NCI-H128 (cell line): ENCODE results near the gene LBX2.
"Not testable (repeated sequence)": the region's sequence is repeated elsewhere in the genome, so short reads cannot be mapped to it uniquely, and the experiment has no call there.

ENCODE experiments used
- DNase-seq: peaks from one replicate; lab custom pipeline; 2025; ENCODE audit not compliant: unreplicated experiment; lab: John Stamatoyannopoulos, UW

The LBX2 gene

DNA sequence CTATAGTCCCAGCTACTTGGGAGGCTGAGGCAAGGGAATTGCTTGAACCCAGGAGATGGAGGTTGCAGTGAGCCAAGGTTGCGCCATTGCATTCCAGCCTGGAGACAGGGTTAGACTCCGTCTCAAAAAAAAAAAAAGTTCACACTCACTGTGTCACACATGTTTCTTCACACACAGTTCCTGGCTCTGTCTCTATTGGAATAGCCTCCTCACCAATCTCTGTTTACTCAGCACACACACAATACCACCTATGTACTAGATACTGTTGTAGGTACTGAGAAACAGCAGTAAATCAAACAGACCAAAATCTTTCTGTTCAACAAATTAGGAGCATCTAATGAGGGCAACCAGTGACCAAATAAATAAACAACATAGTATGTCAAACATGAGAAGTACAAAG, 13.3 kb downstream of the LBX2 start:
- DNase-seq = no peak

DNA sequence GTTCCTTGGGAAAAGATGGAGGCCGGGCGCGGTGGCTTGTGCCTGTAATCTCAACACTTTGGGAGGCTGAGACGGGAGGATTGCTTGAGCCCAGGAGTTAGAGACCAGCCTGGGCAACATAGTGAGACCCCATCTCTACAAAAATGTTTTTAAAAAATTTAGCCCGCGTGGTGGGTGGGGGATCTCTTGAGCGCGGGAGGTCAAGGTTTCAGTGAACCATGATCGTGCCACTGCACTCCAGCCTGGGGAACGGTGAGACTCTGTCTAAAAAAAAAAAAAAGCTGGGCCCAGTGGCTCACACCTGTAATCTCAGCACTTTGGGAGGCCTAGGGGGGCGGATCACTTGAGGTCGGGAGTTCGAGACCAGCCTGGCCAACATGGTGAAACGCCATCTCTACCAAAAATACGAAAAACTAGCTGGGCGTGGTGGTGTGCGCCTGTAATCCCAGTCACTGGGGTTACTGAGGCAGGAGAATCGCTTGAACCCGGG, 15.7 kb downstream of the LBX2 start:
- not testable (repeated sequence) for DNase-seq

DNA sequence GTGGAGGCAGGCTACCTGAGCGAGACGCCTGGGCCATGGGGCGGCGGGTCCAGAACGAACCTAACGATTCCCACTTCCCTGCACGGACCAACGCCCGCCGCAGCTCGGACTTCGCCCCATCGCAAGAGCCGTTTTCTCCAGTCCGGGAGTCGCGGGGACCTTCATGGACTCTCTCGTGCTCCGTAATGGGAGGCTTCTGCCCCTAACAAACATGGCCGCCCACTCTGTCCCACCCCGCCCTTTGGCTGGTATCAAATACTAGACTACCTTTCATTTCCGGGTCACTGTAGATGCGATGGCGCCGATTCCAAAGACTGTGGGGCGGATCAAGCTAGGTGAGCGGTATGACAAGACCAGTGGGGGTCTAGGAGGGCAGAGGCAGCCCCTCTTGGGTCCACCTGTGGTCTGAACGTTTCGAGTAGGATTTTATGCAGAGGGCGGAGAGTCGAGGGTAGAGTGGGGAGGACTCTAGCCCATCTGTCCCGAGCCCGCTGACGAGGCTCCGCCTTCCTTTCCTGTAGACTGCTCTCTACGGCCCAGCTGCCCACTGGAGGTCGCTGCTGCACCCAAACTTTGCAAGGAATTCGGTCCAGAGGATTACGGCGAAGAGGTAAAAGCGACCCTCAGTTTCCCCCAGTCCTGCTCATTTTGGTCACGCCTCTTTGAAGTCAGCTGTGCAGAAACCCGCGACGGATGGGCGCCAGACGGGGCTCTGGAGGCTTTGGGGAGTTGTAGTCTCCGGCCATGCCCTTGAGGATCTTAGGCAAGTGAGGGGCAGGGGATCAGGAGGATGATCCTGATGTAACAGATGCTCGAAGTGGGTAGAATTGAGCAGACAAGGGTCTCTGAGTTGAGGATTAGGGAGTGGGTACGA, 16.4 kb downstream of the LBX2 start, which contains the start of the genes CCDC142 and TTC31:
TSS of gene CCDC142 (minus strand) at position 198 of the 874 bp plus-strand sequence. CDS start at position 37, 161 bp downstream.
TSS of gene TTC31 (plus strand) at position 281 of the 874 bp plus-strand sequence. CDS start at position 296, 15 bp downstream.
- DNase-seq = peak; percentile 88

DNA sequence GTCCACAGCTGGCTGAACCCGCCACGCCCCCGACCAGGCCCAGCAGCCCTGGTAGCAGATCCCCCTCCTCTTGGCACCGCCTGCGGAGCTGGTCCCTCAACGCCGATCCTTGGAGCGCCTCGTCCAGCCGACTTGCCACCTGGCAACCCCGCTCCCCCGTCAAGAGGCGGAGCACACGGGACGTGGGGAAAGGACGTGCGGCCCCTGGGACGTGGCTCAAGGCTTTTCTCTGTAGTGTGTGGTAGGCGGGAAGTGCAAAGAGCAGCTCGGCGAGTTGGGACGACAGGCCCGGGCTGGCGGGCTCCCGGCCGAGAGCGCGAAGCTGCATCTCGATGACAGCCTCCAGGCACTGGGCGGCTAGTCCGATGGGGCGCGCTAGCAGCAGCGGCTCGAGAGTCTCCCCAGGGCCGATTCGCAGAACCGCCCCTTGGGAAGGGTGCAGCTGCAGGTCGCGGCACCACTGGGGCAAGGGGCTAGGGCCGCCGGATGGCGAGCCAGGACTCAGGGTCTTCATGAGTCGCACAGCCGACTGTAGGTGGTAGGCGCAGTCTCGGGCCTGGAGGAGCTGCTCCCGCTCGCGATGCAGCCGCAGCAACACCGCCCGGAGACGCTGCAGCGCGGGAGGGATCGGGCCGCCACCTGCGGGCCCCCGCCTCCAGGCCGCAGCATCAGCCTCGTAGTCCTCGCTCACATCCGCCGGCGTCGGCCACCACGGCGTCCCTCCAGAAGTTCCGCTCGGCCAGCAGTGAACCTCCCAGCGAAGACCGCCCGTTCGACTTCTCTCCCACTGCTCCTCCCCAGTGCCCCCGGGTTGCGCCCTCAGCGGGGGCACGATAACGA, 17.2 kb downstream of the LBX2 start:
- peak; percentile 7 for DNase-seq

DNA sequence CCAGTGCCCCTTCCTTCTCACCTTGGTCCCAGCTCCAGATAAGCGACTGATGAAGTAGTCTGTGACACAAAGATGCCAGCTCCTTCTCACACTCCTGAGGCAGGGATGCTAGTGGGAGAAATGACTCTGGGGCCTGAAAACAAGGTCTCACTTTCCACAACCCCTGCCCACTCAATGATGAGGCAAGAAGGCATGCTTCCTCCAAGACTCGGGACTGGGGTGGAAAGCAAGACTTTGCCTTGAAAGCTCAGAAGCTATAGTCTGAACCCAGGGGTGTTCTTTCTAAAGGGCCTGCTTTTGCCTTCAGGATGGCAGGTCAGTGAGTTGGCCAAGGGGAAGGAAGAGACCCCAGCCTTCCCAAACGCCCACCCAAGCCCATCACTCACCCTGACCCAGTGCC, 18.0 kb downstream of the LBX2 start:
- DNase-seq = no peak

DNA sequence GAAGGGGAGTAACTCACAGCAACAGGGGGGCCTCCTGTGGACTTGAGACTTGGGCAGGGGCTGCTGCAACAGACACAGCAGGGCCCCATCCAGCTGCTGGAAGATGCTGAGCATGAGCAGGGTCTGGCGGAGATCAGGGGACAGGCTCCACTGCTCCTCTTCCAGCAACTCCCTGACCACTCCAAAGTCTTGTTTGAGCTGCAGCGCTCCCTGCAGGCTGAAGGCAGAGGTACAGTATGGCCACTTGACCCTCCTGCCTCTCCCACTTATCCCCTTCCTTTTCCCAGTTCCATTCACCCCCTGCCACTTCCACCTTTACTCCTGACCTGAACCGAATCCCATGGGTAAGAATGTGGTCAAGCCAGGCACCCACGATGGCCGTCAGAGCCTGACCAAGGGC, 24.5 kb downstream of the LBX2 start:
- DNase-seq = no peak

DNA sequence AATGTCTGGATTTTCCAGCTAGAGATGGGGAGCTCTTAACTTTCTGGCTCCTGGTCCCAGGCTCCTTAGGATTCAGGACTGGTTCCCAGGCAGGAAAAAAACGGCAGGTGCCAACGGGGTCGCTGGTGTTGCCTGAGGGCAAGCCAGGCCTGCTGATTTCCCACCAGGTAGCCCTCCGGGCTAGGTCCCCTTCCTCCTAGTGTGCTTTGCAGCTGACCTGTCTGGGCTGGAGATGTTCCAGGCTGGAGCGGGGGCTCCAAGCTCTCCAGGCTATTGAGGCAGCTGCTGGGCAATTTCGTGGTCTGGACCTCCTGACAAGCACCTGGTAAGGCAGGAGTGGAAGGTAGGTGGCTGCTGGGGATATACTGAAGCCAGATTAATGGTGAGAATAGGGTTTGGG, 24.9 kb downstream of the LBX2 start:
- no peak for DNase-seq

DNA sequence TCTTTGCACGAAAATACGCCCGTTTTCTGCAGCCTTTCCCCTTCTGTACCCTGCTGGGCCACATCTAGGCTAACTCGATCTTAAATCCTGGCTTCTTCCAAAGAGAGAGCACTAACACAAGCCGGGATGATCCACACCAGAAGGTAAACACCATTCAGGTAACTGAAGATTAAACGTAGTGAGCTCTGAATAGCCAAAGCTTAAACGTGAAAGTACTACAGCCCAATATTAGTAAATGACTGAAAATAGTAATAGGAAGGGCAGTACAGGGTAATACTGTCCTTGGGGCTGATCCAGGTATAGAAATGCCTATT, 26.5 kb downstream of the LBX2 start:
- no peak for DNase-seq

DNA sequence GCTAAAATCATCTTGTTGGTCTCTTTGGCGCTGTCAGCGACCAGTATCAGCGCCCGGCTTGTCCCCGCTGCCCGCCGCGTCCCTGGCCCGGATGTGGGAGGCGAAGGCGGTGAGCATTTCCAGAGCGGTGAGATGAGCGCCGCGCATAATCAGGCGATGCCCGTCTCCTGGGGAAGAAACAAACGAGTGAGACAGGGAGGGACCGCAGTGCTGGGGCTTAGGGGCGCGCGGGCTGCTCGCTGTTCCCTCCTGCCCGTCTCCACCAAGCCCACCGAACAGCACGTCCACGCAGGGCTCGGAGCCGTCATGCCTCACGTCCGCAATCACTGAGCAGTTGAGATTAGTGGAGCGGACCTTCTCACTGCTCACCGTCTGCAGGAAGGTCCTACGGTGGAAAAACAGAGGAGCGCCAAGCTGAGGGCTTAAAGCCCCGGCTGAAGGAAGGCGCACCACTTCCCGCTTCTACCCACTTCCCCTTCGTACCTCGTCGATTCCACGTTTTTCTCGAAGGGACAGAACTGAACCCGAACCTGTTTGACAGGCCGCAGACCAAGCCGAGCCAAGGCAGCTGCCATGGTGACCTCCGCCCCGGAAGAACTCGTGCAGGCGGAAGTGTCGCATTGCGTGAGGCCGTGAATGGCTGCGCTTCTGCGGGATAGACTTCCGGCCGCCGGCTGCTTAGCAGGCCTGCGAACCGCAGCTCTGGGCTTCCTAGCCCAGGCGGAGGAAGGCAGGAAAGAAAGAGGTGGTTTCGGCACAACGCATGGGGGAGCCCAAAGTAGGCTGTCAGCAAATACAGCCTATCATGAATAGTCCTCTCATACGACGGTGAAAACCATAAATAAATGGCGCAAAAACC, 27.1 kb downstream of the LBX2 start, which contains the start of gene MRPL53:
TSS of gene MRPL53 (minus strand) at position 595 of the 859 bp plus-strand sequence. CDS start at position 575, 20 bp downstream.
- peak; percentile 84 for DNase-seq

DNA sequence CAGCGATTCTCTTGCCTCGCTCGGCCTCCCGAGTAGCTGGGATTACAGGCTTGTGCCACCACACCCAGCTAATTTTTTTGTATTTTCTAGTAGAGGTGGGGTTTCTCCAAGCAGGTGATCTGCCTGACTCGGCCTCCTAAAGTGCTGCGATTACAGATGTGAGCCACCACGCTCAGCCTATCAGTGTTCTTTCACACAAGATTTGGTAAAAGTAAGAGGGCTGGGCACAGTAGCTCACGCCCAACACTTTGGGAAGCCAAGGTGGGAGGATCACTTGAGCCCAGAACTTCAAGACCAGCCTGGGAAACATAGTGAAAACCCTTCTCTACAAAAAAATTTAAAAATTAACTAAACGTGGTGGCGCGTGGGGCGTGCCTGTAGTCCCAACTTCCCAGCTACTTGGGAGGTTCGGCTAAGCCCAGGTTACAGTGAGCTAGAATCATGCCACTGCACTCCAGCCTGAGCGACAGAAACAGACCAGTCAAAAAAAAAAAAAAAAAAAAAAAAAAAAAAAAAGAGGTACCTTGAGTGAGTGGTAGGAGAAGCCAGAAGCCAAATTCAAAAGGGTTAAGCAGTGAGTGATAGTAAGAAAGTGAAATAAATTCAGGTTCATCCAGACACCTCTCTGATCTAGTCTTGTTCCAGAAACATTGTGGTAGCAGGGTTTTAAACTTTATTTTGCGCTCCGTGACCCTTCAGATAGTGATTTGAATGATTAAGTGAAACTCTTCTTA, 27.9 kb downstream of the LBX2 start:
- no peak for DNase-seq

DNA sequence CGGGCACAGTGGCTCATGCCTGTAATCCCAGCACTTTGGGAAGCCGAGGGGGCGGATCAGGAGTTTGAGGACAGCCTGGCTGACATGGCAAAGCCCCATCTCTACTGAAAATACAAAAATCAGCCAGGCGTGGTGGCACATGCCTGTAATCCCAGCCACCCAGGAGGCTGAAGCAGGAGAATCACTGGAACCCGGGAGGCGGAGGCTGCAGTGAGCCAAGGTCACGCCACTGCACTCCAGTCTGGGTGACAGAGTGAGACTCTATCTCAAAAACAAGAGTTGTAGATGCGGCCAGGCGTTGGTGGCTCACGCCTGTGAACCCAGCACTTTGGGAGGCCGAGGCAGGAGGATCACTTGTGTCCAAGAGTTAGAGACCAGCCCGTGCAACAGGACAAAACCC, 28.7 kb downstream of the LBX2 start:
- not testable (repeated sequence) for DNase-seq

DNA sequence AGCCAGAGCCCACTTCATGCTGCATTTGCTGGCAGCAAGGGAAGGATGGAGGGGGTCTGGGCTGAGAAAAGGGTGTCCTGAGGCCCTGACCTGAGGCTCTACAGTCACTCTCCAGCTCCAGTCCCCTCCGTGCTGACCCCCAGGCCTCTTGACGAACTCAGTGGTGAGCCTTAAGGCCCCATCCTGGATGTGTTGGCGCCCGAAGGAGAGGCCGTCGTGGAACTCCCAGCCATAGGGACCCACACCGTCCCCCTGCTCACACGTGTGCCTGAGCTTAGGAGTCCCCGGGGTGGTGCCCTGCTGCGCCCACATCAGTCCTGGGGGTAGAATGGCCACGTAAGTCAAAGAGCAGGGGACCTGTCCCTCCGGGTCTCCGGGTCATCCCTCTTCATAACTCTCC, 35.0 kb downstream of the LBX2 start:
- DNase-seq = no peak

DNA sequence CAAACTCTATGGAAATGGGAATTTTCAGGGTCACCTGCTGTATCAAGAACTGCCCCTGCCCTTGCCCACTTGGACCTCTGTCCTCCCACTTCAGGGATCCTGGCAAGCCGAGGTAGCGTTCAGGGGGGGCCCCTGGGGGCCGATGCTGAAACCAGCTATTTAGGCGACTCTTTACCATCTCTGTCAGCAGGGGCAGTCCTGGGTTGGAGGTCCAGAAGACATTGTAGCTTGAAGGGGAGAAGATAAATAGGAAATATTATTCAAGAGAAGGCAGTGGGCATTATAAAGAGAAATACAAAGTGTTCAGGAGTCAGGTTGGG, 36.7 kb downstream of the LBX2 start:
- no peak for DNase-seq

DNA sequence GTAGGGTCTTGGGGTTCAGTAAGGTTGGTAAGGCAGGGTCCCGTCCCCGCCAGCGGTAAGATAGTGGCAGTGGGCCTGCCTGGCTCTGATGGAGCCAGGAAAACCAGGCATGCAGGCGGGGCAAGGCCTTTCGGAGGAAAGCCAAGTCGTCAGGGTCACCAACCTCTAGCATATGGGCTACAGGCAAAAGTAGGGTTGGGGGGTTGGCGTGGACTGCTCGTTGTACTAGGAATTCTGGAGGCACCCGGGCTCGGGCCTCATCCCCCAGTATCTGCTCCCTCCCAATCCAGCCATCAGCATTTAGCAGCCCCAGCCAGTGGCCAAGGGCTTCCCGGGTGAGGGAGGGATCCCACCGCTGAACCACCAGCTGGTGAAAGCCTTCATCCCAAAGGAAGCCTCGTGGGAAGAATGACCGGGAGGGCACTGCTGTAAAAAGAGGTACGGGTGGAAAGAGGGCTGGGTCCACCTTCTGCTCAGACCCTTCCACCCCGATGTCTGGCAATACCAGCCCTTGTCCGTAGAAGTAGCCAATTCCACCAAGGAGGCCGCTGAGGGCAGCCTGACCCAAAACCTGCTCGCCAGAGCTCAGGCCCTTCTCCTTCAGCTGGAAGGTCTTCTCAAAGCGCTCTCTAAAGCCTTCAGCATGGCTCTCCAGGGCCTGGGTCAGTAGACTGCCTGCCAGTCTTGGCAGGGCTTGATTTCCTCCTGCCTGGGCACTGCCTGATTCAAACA, 37.2 kb downstream of the LBX2 start:
- DNase-seq = no peak

DNA sequence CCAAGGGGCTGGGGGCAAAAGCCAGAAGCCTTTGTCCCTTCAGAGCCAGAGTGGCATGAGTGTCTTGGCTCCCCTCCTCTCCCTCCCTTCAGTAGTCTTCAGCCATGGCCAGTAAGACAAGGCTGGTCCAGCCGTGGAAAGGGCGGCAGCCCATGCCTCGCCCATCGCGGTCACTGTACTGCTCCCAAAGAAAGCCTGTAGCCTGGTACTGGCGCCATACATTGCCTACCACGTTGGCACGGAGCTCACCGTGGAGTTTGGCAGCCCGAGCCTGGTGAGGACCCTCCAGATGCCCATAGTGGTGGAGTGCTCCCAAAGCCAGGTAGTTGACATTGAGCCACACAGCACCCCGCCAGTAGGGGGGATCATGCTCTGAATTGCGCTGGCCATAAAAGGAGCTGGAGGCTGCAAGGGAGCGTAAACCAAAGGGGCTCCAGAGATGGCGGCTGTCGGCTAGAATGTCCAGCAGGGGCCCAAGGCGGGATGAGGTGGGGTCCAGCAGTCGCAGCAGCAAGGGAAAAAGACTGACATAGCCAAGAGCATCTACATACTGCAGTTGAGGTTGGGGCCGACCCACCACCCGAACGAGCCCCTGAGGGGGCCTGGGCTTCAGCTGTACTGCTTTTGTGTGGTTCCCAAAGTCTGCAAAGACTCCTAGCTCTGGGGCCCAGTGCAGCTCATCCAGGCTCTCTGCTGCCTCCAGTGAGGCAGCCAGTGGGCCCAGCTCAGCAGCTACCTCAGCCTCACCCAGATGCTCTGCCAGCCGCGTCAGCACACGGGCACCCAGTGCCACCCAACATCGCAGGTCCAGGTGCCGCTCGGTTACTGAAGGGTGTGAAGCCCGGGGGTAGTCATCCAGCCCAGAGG, 38.0 kb downstream of the LBX2 start:
- DNase-seq = no peak

DNA sequence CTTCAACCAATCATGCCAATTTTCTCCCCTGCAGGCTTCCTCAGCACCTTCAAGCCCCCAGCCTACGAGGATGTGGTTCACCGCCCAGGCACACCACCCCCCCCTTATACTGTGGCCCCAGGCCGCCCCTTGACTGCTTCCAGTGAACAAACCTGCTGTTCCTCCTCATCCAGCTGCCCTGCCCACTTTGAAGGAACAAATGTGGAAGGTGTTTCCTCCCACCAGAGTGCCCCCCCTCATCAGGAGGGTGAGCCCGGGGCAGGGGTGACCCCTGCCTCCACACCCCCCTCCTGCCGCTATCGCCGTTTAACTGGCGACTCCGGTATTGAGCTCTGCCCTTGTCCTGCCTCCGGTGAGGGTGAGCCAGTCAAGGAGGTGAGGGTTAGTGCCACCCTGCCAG, 39.2 kb downstream of the LBX2 start:
- DNase-seq = not testable (repeated sequence)

DNA sequence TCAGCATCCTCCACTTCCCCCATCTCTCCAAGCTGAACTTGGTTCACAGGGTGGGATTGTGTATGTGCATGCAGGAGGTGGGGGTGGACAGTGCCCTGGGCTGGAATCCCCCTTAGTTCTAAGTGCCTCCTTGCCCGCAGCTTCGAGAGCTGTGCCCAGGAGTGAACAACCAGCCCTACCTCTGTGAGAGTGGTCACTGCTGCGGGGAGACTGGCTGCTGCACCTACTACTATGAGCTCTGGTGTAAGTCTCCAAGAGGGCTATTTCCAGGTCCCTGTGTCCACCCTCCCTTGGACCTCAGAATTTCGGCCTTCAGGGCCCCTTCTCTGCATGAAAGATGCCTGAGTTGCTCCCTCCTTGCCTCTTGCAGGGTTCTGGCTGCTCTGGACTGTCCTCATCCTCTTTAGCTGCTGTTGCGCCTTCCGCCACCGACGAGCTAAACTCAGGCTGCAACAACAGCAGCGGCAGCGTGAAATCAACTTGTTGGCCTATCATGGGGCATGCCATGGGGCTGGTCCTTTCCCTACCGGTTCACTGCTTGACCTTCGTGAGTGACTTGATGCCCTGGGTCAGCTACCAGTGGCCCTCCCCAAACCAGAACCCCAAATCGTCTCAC, 39.8 kb downstream of the LBX2 start:
- not testable (repeated sequence) for DNase-seq

DNA sequence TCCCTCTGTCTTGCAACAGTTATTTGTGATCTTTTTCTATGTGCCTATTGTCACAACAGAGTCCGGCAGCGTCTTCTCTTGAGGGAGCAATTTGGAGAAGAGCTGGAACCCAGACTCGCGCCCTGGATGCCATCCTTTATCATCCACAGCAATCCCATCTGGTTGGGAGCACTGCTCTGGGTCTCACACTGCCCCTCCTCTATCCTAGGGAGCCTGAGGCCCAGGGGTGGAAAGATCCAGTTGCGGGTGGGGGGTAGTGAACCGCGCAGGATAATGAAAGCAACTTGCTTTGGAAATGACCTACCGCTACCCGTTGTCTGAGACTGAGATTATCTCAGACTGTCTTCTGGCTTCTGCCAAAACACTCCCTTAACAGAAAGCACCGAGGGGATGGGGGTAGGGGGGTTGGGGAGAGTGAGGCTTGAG, 40.5 kb downstream of the LBX2 start:
- DNase-seq = no peak
